GM19240 (cell line): ENCODE data around the gene SULT2A1.
"Not testable (repeated sequence)": the region's sequence is repeated elsewhere in the genome, so short reads cannot be mapped to it uniquely, and the experiment has no call there.

Experiments
- DNase-seq: peaks from one replicate; pipeline ENCODE4 v3.0.0; 2011; ENCODE audit warnings: low spot score; ENCODE audit not compliant: insufficient read length

Gene SULT2A1, protein sequence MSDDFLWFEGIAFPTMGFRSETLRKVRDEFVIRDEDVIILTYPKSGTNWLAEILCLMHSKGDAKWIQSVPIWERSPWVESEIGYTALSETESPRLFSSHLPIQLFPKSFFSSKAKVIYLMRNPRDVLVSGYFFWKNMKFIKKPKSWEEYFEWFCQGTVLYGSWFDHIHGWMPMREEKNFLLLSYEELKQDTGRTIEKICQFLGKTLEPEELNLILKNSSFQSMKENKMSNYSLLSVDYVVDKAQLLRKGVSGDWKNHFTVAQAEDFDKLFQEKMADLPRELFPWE

GRCh38 chr19:47886010-47886559 lies at the start of gene SULT2A1:
Gene SULT2A1, minus strand, starts transcription at chr19:47886315. Its CDS starts 58 bp downstream, at chr19:47886257.
- DNase-seq: no peak

GRCh38 chr19:47928581-47928980 lies 42.5 kb upstream of the SULT2A1 start:
- DNase-seq: not testable (repeated sequence)

- not testable (repeated sequence) for DNase-seq
These were observed 34.0 kb upstream of the SULT2A1 start for GRCh38 chr19:47920107-47920506.

DNA sequence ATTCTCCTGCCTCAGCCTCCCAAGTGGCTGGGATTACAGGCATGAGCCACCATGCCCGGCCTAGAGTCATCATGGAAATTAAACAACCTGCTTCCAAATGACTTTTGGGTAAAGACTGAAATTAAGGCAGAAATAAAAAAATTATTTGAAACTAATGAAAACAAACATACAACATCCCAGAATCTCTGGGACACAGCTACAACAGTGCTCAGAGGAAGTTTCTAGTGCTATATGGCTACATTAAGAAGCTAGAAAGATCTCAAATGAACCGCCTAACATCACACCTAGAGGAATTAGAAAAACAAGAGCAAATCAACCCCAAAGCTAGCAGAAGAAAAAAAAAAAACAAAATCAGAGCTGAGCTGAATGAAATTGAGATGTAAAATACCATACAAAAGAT lies 24.1 kb upstream of the SULT2A1 start:
- not testable (repeated sequence) for DNase-seq

DNA sequence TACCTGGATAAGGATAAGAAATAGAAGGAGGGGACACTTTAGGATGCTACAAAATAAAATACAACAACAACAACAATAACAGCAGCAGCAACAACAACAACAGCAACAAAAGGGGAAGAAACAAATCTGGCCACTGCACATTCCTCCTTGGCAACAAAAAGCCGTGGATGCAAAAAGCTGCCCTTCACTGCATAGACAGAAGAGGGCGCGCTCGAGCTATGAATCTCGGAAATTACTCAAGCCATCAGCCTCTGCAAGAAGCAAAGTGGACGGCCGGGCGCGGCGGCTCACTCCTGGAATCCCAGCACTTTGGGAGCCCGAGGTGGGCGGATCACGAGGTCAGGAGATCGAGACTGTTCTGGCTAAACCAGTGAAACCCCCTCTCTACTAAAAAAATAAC lies 23.2 kb upstream of the SULT2A1 start:
- not testable (repeated sequence) for DNase-seq

DNA sequence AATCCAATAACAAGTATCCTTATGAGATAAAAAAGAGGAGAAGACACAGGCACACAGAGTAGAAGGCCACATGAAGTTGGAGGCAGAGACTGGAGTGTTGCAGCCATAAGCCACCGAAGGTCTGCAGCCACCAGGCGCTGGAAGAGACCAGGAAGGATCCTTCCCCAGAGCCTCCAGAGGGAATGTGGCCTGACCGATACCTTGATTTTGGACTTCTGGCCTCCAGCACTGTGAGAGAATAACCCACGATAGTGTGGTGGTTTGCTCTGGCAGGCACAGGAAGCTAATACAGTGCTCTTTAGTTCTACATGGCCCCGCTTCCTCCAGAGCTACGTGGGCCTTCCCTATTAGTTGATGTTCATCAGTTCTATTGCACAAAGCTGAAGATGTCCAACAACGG lies 15.3 kb upstream of the SULT2A1 start:
- DNase-seq: no peak

DNA sequence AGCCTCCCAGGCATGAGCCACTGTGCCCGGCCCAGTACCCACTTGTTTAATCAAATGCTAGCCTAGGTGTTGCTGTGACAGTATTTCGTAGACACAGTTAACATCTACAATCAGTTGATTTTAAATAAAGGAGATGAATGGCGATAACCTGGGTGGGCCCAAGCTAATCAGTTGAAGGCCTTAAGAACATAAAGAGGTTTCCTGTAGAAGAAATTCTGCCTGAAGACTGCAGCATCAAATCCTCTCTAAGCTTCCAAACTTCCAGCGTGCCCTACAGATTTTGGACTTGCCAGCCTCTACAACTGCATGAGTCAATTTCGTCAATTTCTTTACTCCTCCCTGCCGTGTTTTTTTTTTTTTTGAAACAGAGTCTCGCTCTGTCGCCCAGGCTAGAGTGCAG lies 13.2 kb upstream of the SULT2A1 start:
- DNase-seq: no peak

DNA sequence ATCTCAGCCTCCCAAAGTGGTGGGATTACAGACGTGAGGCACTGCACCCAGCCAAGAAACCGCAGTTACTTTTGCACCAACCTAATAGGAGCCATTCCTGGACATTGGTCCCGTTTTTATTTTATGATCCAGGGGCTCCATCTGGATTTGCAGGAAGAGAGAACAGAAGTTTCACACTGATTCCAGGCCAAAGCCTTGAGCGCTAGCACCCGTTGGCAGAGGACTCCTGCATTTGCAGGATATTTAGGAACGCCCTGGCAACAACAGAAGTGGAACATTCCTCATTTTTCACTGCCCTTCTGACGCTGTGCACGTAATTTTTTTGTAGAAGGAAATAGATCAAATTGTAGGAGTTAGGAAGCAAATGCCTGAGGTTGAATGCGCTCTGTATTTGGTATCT lies 11.7 kb upstream of the SULT2A1 start:
- DNase-seq: no peak

DNA sequence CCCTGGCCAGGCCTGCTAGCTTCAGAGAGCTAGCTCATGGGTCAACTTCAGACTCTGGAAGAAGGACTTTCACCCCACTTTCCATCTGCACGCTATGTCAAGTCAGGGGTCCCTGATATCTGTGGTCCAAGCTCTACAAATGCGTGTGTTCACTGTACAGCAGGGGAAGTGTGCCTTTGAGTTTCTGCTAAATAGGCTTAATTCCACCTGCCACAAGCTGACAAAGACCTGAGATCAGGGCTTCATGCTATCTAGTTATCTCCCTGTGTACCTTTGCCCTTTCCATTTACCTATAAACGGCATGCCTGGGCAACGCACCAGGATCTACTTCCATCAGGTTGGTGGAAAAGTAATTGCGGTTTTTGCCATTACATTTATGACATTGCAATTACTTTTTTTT lies 10.7 kb upstream of the SULT2A1 start:
- no peak for DNase-seq

DNA sequence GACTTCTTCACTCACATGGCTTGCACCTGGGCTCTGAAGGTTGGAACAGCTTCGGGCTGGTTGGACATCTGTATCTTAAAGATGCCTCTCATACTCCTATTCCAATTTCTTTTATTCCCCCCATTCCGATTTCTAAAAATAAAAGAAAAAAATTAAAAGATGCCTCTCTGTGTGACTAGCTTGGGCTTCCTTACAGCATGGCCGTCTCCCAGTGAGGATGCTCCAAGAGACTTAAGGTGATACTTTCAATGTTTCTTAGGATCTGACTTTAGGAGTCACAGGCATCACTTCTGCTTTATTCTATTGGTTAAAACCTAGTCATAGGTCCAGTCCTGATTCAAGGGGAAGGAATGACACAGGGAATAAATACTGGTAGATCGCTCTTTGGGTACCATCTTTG lies 9.9 kb upstream of the SULT2A1 start:
- DNase-seq: no peak

DNA sequence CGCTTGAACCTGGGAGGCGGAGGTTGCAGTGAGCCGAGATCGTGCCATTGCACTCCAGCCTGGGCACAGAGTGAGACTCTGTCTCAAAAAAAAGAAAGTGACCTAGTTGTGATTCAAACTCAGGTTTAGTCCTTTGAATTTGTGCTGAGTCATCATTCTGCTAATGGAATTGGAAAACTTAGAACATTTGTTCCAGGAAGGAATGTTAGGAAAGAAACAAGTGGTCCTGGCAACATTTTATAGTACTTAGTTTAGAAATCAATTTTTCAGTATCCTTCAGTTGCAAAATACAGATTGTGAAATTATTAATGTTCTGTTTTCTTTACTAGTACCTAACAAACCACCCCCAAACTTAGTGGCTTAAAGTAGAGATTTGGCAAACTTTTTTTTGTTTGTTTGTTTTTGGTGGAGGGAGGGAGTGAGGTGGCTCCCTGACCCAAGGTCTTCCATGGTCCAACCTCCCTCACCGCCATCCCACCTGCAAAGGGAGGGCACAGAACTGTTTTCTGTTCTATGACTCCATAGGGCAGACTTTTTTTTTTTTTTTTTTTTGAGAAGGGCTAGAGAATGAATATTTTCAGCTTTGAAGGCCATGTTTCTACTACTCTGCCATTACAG lies 9.2 kb upstream of the SULT2A1 start:
- no peak for DNase-seq

DNA sequence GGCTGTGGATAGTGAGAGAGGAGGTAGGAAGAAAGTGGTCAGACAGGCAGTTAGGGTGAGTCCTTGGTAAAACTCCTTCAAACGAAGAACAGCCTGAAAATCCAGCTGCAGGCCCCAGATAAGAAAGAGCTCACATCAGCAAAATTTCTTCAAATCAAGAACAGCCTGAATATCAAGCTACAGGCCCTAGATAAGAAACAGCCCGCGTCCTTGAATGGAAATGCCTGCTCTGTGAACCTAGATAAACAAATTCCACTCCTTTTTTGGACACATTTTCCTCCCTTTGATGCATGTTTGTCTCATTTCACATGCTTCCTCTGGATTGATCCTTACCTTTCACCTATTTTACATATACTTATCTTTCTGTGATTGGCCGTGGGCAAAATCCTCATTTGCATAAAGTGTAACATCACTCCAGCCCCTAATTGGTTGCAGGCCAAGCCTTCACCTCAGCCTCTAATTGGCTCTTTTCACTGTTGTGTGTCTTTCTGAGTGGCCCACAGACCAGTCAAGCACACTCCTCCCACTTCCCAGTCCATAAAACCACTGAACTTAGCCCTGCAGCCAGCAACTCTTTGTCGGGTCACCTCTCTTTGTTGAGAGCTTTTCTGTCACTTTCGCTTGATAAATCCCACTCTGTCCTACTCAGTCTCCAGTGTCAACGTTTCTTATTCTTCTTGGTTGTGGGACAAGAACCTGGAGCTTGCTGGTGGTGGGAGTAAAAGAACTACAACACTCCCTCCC lies 6.0 kb upstream of the SULT2A1 start:
- DNase-seq: no peak

DNA sequence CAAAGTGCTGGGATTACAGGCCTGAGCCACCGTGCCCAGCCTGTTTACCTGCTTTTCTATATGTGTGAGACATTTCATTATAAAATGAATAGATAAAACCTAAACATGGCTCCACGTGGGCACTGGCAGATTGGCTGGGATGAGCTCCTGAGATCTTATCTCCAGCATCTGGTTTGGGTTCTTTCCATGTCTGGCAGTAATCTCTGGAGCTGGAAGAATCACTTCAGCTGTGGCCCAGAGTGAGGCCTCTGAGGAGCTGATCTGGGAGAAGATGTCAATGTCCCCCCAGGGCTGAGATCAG lies 5.5 kb upstream of the SULT2A1 start:
- no peak for DNase-seq

- no peak for DNase-seq
These were observed 4.9 kb upstream of the SULT2A1 start for GRCh38 chr19:47890865-47891621.

DNA sequence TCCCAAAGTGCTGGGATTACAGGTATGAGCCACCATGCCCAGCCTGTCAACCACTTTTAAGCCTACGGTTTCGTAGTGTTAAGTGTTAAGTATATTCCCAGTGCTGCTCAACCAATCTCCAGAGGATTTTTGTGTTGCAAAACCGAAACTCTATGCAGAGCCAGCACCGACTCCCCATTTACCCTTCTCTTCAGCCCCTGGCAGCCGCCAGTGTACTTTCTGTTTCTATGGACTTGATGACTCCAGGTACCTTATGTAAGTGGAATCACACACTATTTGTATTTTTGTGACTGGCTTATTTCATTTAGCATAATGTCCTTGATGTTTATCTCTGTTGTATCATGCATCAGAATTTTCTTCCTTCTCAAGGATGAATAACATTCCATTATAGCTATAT lies 1.1 kb downstream of the SULT2A1 start:
- DNase-seq: no peak

DNA sequence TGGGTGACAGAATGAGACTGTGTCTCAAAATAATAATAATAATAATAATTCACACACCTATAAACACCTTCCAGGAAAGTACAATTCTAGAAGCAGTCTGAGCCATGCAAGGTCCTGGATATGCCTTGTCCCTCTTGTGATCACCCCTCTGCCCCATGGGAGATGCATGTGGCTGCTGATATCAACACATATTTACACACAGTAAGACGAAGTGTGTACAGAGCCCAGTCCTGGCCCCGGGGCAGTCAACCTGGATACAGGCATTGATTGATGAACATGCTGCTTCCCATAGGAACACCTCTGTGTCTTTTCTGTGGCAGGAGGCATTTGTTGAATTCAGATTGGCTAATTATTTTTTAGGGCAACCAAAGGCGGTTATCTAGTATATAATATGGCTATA lies 3.2 kb downstream of the SULT2A1 start:
- DNase-seq: no peak

- DNase-seq: no peak
These were observed 4.4 kb downstream of the SULT2A1 start for GRCh38 chr19:47881757-47882156.

GRCh38 chr19:47879385-47879784 lies 6.7 kb downstream of the SULT2A1 start:
- DNase-seq: not testable (repeated sequence)

GRCh38 chr19:47878906-47879305 lies 7.2 kb downstream of the SULT2A1 start:
- DNase-seq: no peak

DNA sequence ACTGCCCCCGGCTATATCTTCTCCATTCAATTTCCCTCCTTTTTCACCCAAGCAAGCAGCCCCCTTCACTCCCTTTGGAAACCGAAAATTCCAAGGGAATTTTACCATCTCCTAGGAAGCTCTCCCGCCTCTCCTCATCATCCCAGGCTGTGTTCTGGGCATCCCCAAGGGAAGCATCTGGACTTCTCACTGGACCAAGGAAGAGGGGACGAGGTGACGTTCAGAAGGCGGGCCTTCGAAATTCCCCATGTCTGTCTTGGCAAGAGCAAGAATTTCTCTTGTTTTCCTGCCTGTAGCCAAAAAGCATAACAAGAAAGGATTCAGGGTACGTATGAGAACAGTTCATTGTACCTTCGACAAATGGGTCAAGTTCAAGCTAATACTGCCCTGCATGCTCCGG lies 20.9 kb downstream of the SULT2A1 start:
- DNase-seq: no peak

DNA sequence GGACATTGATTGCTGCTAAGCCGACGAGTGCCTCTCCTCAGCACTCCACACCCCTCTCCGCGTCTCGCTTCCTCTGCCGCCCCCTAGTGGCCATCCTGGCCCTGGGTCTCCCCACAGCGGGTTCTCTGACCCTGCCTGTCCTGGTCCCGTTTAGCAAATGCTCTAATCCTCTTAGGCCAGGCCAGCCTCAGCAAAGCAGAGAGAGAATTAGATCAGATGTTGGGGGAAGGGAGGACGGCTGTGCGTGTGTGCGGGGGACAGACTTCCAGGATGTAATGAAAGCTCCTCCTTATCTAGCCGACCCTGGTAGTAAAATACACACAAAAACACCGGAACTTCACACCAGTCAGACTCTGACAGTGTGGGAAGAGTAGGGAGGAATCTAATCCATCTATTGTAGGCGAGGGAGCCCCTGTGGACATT lies 22.6 kb downstream of the SULT2A1 start:
- DNase-seq: peak; percentile 87

- DNase-seq: no peak
These were observed 24.5 kb downstream of the SULT2A1 start for GRCh38 chr19:47861630-47862029.
